Endothelial cell of umbilical vein (primary cell): ENCODE results near the gene ANKRD44. TPM values are rescaled to one million over a fixed set of nuclear protein-coding genes. Genes with fewer than 3 reads are reported as not detected.

Experiments used
- BruUV-seq: library from RNA; stranded (reverse); fragments of 400-500 nt; replicated peaks from 2 replicates; lab custom pipeline; 2021; lab: Mats Ljungman, UMichigan
- CTCF ChIA-PET: fragments of 300-600, 350-600 bp; sonication (Branson Sonifier 250); formaldehyde crosslinking; loops from one replicate; lab custom pipeline; 2021; ENCODE audit warnings: antibody characterized with exemption, inconsistent platforms; lab: Charles Lee
- POLR2A ChIA-PET: fragments of 300-600, 350-600 bp; sonication (Branson Sonifier 250); formaldehyde crosslinking; loops from one replicate; lab custom pipeline; 2021; ENCODE audit warnings: antibody characterized with exemption, inconsistent platforms; lab: Charles Lee
- DNase-seq: peaks from one replicate; pipeline ENCODE4 v3.0.0-alpha.2; 2011; ENCODE audit warnings: low read depth, low spot score
- FAIRE-seq: peaks from 2 replicates; lab custom pipeline; 2011; peaks lifted over from hg19 to GRCh38; lab: Jason Lieb, UNC
- H2AFZ ChIP-seq: 2 replicates; pipeline ENCODE4 v1.6.0; 2012; ENCODE audit warnings: low read depth, low read length, control low read depth, inconsistent platforms
- H3K27ac ChIP-seq: 2 replicates; pipeline ENCODE4 v1.5.1; 2011; ENCODE audit warnings: low read depth, mild to moderate bottlenecking, control low read depth, low read length, moderate library complexity; ENCODE audit not compliant: insufficient read depth
- H3K27me3 ChIP-seq, 2 experiments: 2 replicates each; pipeline versions ENCODE4 v1.6.0 to v1.6.1; 2011; ENCODE audit warnings: low read length in 2 of 2, mixed read lengths in 1 of 2; ENCODE audit not compliant: control insufficient read depth in 2 of 2, insufficient read depth in 2 of 2
- H3K36me3 ChIP-seq, 2 experiments: 2 replicates in 1 of 2; 3 replicates in 1 of 2; pipeline ENCODE4 v1.5.1; 2011; ENCODE audit warnings: low read length in 2 of 2, mild to moderate bottlenecking in 1 of 2, moderate library complexity in 1 of 2; ENCODE audit not compliant: control insufficient read depth in 2 of 2, insufficient read depth in 2 of 2; ENCODE audit errors: extremely low read depth in 1 of 2
- H3K4me1 ChIP-seq: 3 replicates; pipeline ENCODE4 v1.5.1; 2011; ENCODE audit warnings: mild to moderate bottlenecking, low read length; ENCODE audit not compliant: control insufficient read depth, insufficient read depth; ENCODE audit errors: extremely low read depth
- H3K4me2 ChIP-seq: 2 replicates; pipeline ENCODE4 v1.6.1; 2011; ENCODE audit warnings: low read length, control low read depth, mixed read lengths; ENCODE audit not compliant: insufficient read depth
- H3K4me3 ChIP-seq, 3 experiments: fragments of 200-600 bp in 1 of 3; sonication (generic), shearing (Covaris generic) in 1 of 3; replicated peaks in 1 of 3; 2 replicates each; pipeline ENCODE4 v1.5.1; 2011 to 2016; ENCODE audit warnings: control low read depth in 3 of 3, low read length in 3 of 3, mild to moderate bottlenecking in 2 of 3, inconsistent platforms in 1 of 3, low read depth in 1 of 3, moderate library complexity in 1 of 3; ENCODE audit not compliant: insufficient read depth in 1 of 3
- H3K79me2 ChIP-seq: 2 replicates; pipeline ENCODE4 v1.6.0; 2012; ENCODE audit warnings: low read length, inconsistent platforms; ENCODE audit not compliant: control insufficient read depth, insufficient read depth
- H3K9ac ChIP-seq: replicated peaks from 2 replicates; pipeline ENCODE3; 2011; ENCODE audit warnings: low read length, control low read depth; ENCODE audit not compliant: insufficient read depth; ENCODE audit errors: extremely low read depth
- H3K9me1 ChIP-seq: replicated peaks from 3 replicates; pipeline ENCODE4 v1.6.0; 2011; ENCODE audit warnings: mild to moderate bottlenecking, low read length; ENCODE audit not compliant: control insufficient read depth, insufficient read depth; ENCODE audit errors: extremely low read depth
- H3K9me3 ChIP-seq: replicated peaks from 2 replicates; pipeline ENCODE4 v1.5.1; 2012; ENCODE audit warnings: low read length, inconsistent platforms; ENCODE audit not compliant: control insufficient read depth, insufficient read depth
- H4K20me1 ChIP-seq: replicated peaks from 2 replicates; pipeline ENCODE3; 2011; ENCODE audit warnings: mild to moderate bottlenecking, low read length; ENCODE audit not compliant: control insufficient read depth, insufficient read depth; ENCODE audit errors: extremely low read depth
- CTCF ChIP-seq, 2 donors: IDR thresholded peaks; 1 replicate in 1 of 2; 2 replicates in 1 of 2; pipeline ENCODE4 v1.5.1; 2011; ENCODE audit warnings: low read length in 2 of 2, mild to moderate bottlenecking in 2 of 2, moderate library complexity in 2 of 2, control low read depth in 1 of 2, inconsistent platforms in 1 of 2, low read depth in 1 of 2; ENCODE audit not compliant: insufficient read depth in 1 of 2; ENCODE audit errors: extremely low read depth in 1 of 2
- EZH2 ChIP-seq: IDR thresholded peaks from 2 replicates; pipeline ENCODE4 v1.6.1; 2012; ENCODE audit warnings: borderline replicate concordance, low read depth, mild to moderate bottlenecking, moderate library complexity, low read length, inconsistent platforms; ENCODE audit not compliant: severe bottlenecking
- FOS ChIP-seq: IDR thresholded peaks from 2 replicates; pipeline ENCODE4 v1.6.1; 2011; ENCODE audit warnings: mild to moderate bottlenecking, low read length, moderate library complexity, borderline replicate concordance; ENCODE audit not compliant: insufficient read depth
- GATA2 ChIP-seq: IDR thresholded peaks from 2 replicates; pipeline ENCODE4 v1.7.0; 2011; ENCODE audit warnings: low read depth, mild to moderate bottlenecking, moderate library complexity, mixed read lengths, low read length; ENCODE audit not compliant: insufficient read length, insufficient read depth
- JUN ChIP-seq: IDR thresholded peaks from 2 replicates; pipeline ENCODE4 v1.6.1; 2011; ENCODE audit warnings: borderline replicate concordance, low read depth; ENCODE audit not compliant: insufficient read length, insufficient read depth
- MAX ChIP-seq: IDR thresholded peaks from 2 replicates; pipeline ENCODE4 v1.6.1; 2011; ENCODE audit not compliant: insufficient read depth, insufficient read length
- MYC ChIP-seq: IDR thresholded peaks from one replicate; pipeline ENCODE4 v1.6.1; 2011; ENCODE audit warnings: mild to moderate bottlenecking, low read depth, low read length
- POLR2A ChIP-seq: IDR thresholded peaks from 2 replicates; pipeline ENCODE4 v1.6.1; 2012; ENCODE audit warnings: low read depth, mild to moderate bottlenecking, control low read depth, low read length
- POLR2AphosphoS5 ChIP-seq: IDR thresholded peaks from 2 replicates; pipeline ENCODE4 v1.6.1; 2012; ENCODE audit warnings: low read depth, mild to moderate bottlenecking, control low read depth, low read length, moderate library complexity; ENCODE audit not compliant: insufficient read depth
- dilution Hi-C: fragments of 300-500 bp; cut with MboI; formaldehyde crosslinking; loops from one replicate; pipeline ENCODE4 v1.15.0; 2019; ENCODE audit warnings: low sequenced_read_pairs; ENCODE audit not compliant: extremely low pct_ligation_motif_present
- intact Hi-C: fragments of 100-400 bp; cut with micrococcal nuclease; formaldehyde crosslinking; loops from one replicate; pipeline ENCODE4 v1.10.0; 2022
- polyA plus RNA-seq, 4 experiments: library from polyadenylated mRNA; depleted of rRNA in 3 of 4; stranded (reverse) in 3 of 4; unstranded in 1 of 4; fragments of >200 nt; gene quantifications; 2 replicates each; pipeline versions ENCODE4 v1.2.1 to v1.2.3, GENCODE V29; 2011 to 2012; ENCODE audit warnings: missing spikeins in 1 of 4
- total RNA-seq: library from RNA; stranded (reverse); gene quantifications from 2 replicates; pipeline ENCODE4 v1.2.3, GENCODE V29; 2021

ANKRD44 gene
- total and polyA plus RNA-seq, 2 donors (not counting 3 experiments of a cell fraction or from before 2014, with no cell fraction given), result 3.4 to 6.1 TPM

- dilution Hi-C loops, result no loop called here
- FAIRE-seq, result peak; percentile 18
- H3K9me1 ChIP-seq, result no peaks in the 10 kb centered on the region
Observed at GRCh38 chr2:197037863-197038398, 272.6 kb downstream of the ANKRD44 start.

More at GRCh38 chr2:197037863-197038398, 272.6 kb downstream of the ANKRD44 start:
- no peak for DNase-seq
- TF ChIP-seq JUN (no peak), MYC (no peak), GATA2 (no peak), POLR2AphosphoS5 (no peak), POLR2A (no peak), CTCF (IDR thresholded peaks at IDR 0.05; ENCODE audit: extremely low read depth in 1 of 2, insufficient read depth in 1 of 2, low read depth in 1 of 2, low read length in 2 of 2) (no peak), MAX (no peak), EZH2 (no peak), FOS (no peak)
- Histone ChIP-seq H3K79me2 (no peaks in the 10 kb centered on the region), H3K36me3 (no peaks in the 10 kb centered on the region), H3K9ac (no peak overlapping the region), H3K27ac (no peak overlapping the region), H3K27me3 (no peaks in the 10 kb centered on the region), H3K4me2 (no peak overlapping the region), H4K20me1 (no peaks in the 10 kb centered on the region), H3K4me1 (no peaks in the 10 kb centered on the region), H2AFZ (no peak overlapping the region), H3K9me3 (no peaks in the 10 kb centered on the region), H3K4me3 (no peak overlapping the region)
- CTCF ChIA-PET, result interaction anchor here (1.3 kb wide), 1 partner anchor 9 kb away, joined by 4 read pairs; no protein-coding TSS in a partner anchor
- intact Hi-C loops, result no loop called here
- no TSS peak for BruUV-seq
- POLR2A ChIA-PET, result no interaction called here
